22Rv1 (cell line): ENCODE data around the gene TWIST1.

Experiments
- CTCF ChIP-seq: fragments of 450-650 bp; IDR thresholded peaks from 2 replicates; pipeline ENCODE4 v1.5.1; 2017; ENCODE audit warnings: mild to moderate bottlenecking
- ZFX ChIP-seq: fragments of 450-650 bp; IDR thresholded peaks from 2 replicates; pipeline ENCODE4 v1.6.1; 2017; ENCODE audit warnings: antibody characterized with exemption, borderline replicate concordance

GRCh38 chr7:19143881-19144574 lies 26.6 kb upstream of the TWIST1 start:
- no peak for TF ChIP-seq CTCF
- TF ChIP-seq ZFX: no peak
